GM12801 (cell line): ENCODE measurements around the gene PKD1L1.

Source experiments
- CTCF ChIP-seq: IDR thresholded peaks from one replicate; pipeline ENCODE4 v1.5.1; 2011; ENCODE audit warnings: control low read depth; ENCODE audit not compliant: insufficient read length; ENCODE audit errors: extremely low read depth

The PKD1L1 gene

GRCh38 chr7:47837826-47838225, 110.4 kb downstream of the PKD1L1 start:
- no peak for TF ChIP-seq CTCF

GRCh38 chr7:47836503-47837202, 111.6 kb downstream of the PKD1L1 start:
- TF ChIP-seq CTCF = no peak

GRCh38 chr7:47836080-47836479, 112.2 kb downstream of the PKD1L1 start:
- no peak for TF ChIP-seq CTCF

- no peak for TF ChIP-seq CTCF
These were observed 115.1 kb downstream of the PKD1L1 start for GRCh38 chr7:47833211-47833610.

- no peak for TF ChIP-seq CTCF
These were observed 116.1 kb downstream of the PKD1L1 start for GRCh38 chr7:47832105-47832715.

- no peak for TF ChIP-seq CTCF
These were observed 118.3 kb downstream of the PKD1L1 start for GRCh38 chr7:47830015-47830414.

GRCh38 chr7:47827871-47828270, 120.4 kb downstream of the PKD1L1 start:
- no peak for TF ChIP-seq CTCF
